Spleen (tissue), 7 donors: ENCODE results near the gene RINL.

Experiments
- CTCF ChIP-seq, 11 experiments: fragments of 200-600 bp in 7 of 11; fragments of 450-650 bp in 4 of 11; sonication (generic) in 4 of 11; IDR thresholded peaks in 8 of 11; conservative IDR thresholded peaks in 3 of 11; 1 replicate in 7 of 11; 2 replicates in 4 of 11; pipeline versions ENCODE4 v1.4.0 to v1.8.0; 2016 to 2021; ENCODE audit warnings: antibody characterized with exemption in 11 of 11, inconsistent platforms in 4 of 11, mild to moderate bottlenecking in 1 of 11
- POLR2A ChIP-seq, 3 donors: fragments of 450-650 bp; IDR thresholded peaks; one replicate each; pipeline ENCODE4 v1.5.1; 2017; ENCODE audit warnings: antibody characterized with exemption in 3 of 3, mild to moderate bottlenecking in 1 of 3
- POLR2AphosphoS5 ChIP-seq, 3 donors: sonication (generic); formaldehyde crosslinking; IDR thresholded peaks; one replicate each; pipeline ENCODE4 v1.5.1; 2017; ENCODE audit warnings: antibody characterized with exemption in 3 of 3
- donor health status: DM: no; HTN: no; CAD: no; lungs with moderate emphysema.
- donor health status: DM: no; HTN: no; CAD: no.
- donor health status: DM: no; HTN: no; CAD: no.

DNA sequence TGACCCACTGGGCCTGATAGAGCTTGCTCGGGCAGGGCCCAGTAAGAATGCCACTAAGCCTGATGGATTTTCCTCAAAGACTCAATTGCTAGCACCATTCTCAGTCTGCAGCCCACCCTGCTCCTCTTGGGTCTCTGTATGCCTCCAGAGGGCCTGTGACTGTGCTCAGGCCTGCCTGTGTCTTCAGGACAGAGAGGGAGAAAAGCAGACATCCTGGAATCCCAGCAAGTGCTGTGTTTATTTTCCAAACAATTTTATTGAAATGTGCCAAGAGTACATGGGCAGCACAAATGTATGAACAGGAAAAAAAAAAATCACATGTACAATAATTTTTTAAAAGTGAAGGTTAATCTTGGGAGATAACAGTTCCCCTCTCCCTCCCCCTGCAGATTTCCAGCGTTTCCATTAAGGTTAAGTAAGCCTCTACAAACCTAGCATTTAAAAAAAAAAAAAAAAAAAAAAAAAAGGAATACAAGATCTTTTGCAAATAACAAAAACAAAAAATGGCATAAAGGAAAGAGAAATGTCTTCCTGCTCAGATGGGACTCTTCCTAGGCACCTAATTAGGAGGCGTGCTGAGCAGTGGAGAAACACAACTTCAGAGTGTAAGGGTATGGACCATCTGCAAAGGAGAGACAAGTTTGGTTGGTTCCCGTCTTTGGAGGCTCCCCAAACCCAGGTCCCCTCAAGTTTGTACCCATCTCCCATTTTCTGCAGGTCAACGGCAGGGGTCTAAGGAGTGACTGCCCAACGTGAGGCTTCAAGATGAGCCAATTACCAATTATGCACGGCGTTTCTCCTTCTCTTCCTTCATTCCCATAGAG, 41.7 kb downstream of the RINL start:
- TF ChIP-seq POLR2A (IDR thresholded peaks at IDR 0.05) (no peak), CTCF (IDR thresholded peaks at IDR 0.05 in 8 of 11, conservative IDR thresholded peaks at IDR 0.05 in 3 of 11) (no peak), POLR2AphosphoS5 (IDR thresholded peaks at IDR 0.05) (no peak)
